ENCODE measurements around the gene DIS3L2. TPM values are rescaled to one million over a fixed set of nuclear protein-coding genes. Genes with fewer than 3 reads are reported as not detected.

The DIS3L2 gene
- total RNA-seq, 1 donor from 2014 or later, result 25.2 TPM

- no peak for DNase-seq (ENCODE audit: low read depth)
- Histone ChIP-seq H3K36me3 (ENCODE audit: control insufficient read depth, insufficient read depth, low read length) (no peaks in the 10 kb centered on the region), H3K4me3 (ENCODE audit: low read depth, low read length) (no peak overlapping the region), H3K27me3 (ENCODE audit: control insufficient read depth, insufficient read depth, low read length) (no peaks in the 10 kb centered on the region)
- no peak for TF ChIP-seq CTCF (IDR thresholded peaks at IDR 0.05; ENCODE audit: insufficient read depth, low read length, poor library complexity, severe bottlenecking)
Measured at GRCh38 chr2:232278534-232278933, 317.0 kb downstream of the DIS3L2 start.

- no peak for TF ChIP-seq CTCF (IDR thresholded peaks at IDR 0.05; ENCODE audit: insufficient read depth, low read length, poor library complexity, severe bottlenecking)
- H3K36me3 ChIP-seq (ENCODE audit: control insufficient read depth, insufficient read depth, low read length), result no peaks in the 10 kb centered on the region
- DNase-seq (ENCODE audit: low read depth), result no peak
- no peak overlapping the region for H3K4me3 ChIP-seq (ENCODE audit: low read depth, low read length)
- no peaks in the 10 kb centered on the region for H3K27me3 ChIP-seq (ENCODE audit: control insufficient read depth, insufficient read depth, low read length)
Measured at GRCh38 chr2:232280341-232280740, 318.8 kb downstream of the DIS3L2 start.

- Histone ChIP-seq H3K4me3 (ENCODE audit: low read depth, low read length) (no peak overlapping the region), H3K27me3 (ENCODE audit: control insufficient read depth, insufficient read depth, low read length) (no peaks in the 10 kb centered on the region), H3K36me3 (ENCODE audit: control insufficient read depth, insufficient read depth, low read length) (no peaks in the 10 kb centered on the region)
- no peak for DNase-seq (ENCODE audit: low read depth)
- no peak for TF ChIP-seq CTCF (IDR thresholded peaks at IDR 0.05; ENCODE audit: insufficient read depth, low read length, poor library complexity, severe bottlenecking)
Measured at GRCh38 chr2:232281858-232282507, 320.5 kb downstream of the DIS3L2 start.

GRCh38 chr2:232282508-232283055 is 321.1 kb downstream of the DIS3L2 start:
- TF ChIP-seq CTCF (IDR thresholded peaks at IDR 0.05; ENCODE audit: insufficient read depth, low read length, poor library complexity, severe bottlenecking), result no peak
- H3K36me3 ChIP-seq (ENCODE audit: control insufficient read depth, insufficient read depth, low read length), result no peaks in the 10 kb centered on the region
- H3K4me3 ChIP-seq (ENCODE audit: low read depth, low read length), result no peak overlapping the region
- DNase-seq (ENCODE audit: low read depth), result no peak
- H3K27me3 ChIP-seq (ENCODE audit: control insufficient read depth, insufficient read depth, low read length), result no peaks in the 10 kb centered on the region

- no peak for DNase-seq (ENCODE audit: low read depth)
- no peak for TF ChIP-seq CTCF (IDR thresholded peaks at IDR 0.05; ENCODE audit: insufficient read depth, low read length, poor library complexity, severe bottlenecking)
- no peaks in the 10 kb centered on the region for H3K36me3 ChIP-seq (ENCODE audit: control insufficient read depth, insufficient read depth, low read length)
- H3K27me3 ChIP-seq (ENCODE audit: control insufficient read depth, insufficient read depth, low read length), result no peaks in the 10 kb centered on the region
- H3K4me3 ChIP-seq (ENCODE audit: low read depth, low read length), result no peak overlapping the region
Measured at GRCh38 chr2:232286001-232286868, 324.7 kb downstream of the DIS3L2 start.

Measured in kidney epithelial cell (primary cell).